Suppressor macrophage (primary cell): ENCODE results near the gene CYP17A1.

Experiments
- DNase-seq, 4 experiments: peaks; one replicate each; pipeline ENCODE4 v3.0.0-alpha.2; 2020 to 2022

CYP17A1 gene

DNA sequence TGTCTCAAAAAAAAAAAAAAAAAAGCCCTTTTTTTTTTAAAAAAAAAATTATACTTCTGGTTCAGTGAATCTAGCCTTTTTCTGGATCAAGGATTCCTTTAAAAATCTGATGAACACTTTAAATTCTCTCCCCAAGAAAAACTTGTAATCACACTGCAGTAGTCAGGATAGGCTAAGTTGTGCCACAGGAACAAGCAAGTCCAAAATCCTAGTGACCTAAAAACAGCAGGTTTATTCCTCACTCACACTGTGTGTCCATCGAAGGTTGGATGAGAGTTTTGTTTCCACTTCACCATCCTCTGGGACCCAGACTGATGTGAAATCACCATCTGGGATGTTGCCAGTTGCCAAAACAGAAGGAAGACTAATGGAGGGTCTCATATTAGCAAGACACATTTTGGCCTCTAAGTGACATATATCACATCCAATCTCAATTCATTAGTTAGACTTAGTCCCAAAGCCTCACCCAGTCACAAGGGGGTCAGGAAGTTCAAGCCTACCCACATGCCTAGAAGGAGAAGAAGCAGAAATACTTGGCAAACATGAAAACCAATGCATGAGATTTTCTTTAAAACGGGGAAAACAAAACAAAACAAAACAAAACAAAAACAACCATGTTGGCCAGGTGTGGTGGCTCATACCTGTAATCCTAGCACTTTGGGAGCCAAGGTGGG, 32.7 kb downstream of the CYP17A1 start:
- DNase-seq = peak; percentile 47 to 69 (median 60)

DNA sequence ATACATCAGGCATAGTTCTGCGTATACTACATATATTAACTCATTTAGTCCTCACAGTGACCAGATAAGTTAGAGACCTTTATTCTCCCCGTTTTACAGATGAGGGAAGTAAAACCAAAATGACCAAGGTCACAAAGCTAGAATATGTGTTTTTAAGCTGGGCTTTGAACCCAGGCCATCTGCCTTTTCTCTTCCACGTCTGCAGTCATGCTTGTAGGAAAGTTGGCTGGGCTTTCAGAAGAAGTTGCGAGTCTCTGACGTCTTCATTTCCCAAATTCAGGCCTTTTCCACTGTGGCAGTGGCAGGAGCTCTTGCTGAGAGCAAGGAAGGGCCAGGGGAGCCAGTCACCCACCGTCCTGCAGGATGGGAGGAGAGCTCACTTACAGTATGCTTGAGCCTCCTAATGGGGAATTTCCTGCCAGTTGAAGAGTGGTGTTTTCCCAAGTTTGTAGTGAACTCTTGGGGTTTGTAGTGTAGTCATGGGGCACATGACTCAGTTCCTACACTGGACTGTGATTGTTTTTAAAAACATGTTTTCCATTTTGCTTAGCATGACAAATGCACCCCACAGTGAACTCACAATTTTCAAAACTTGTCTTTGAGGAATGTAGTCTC, 34.2 kb downstream of the CYP17A1 start:
- DNase-seq = peak; percentile 81 to 94 (median 88)

DNA sequence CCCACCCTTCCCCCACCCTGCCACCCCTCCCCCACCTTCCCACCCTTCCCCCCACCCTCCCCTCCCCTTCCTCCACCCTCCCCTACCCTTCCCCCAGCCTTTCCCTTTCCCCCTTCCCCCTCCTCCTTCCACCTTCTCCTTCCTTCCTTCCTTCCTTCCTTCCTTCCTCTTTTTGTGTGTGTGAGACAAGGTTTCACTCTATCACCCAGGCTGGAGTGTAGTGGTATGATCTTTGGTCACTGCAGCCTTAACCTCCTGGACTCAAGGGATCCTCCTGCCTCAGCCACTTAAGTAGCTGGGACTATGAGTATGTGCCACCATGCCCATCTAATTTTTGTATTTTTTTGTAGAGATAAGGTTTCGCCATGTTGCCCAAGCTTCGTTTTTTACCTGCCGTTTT, 35.2 kb downstream of the CYP17A1 start:
- DNase-seq = peak; percentile 47 to 71 (median 54)

DNA sequence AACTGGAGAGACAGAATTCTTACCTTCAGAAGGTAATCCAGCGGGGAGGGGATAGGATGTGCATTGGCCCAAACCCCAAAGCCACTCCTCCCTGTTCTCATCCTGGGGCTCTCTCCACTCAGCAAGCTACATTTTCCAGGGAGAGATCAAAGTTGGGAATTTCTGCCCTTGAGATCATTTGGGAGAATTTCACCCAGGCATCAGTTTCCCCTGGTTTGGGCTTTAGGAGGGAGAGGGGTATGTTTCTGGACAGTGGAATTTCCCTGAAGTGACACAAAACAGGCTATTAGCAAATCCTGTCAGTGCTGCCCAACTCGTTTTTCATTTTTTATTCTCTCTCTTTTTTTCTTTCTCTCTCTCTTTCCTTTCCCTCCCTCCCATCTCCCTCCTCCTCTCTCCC, 35.7 kb downstream of the CYP17A1 start:
- no peak for DNase-seq

DNA sequence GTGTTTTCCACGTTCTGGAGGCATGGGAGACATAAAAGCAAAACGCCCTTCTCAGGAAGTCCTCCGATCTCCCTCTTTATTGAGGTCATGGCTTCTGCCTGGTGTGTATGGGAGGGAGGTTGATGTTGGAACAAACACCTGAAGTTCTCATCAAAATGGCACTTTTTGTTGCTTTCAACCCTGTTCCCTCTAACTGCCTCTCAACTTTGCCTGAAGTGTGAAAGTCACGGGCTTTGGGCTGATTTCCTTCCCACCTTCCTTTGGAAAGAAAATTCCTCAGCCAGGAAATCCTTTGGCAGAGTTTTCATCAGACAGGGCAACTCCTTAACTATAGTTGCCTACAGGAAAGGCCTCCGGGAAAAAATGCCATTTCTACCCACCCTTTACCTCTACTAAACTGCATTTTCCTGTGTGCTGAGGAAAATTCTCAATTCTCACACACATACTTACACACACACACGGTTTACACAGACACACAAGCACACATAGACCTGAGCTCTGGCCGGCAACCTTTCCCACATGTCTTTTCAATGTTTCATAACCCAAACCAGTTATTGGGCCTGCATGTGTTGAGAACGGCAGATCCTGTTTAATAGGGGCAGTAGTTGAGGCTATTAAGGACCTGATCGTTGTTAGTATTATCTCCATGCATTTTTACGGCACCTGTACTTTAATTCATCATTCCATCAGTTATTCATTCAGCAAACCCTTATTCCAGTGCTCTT, 36.4 kb downstream of the CYP17A1 start:
- DNase-seq = no peak

DNA sequence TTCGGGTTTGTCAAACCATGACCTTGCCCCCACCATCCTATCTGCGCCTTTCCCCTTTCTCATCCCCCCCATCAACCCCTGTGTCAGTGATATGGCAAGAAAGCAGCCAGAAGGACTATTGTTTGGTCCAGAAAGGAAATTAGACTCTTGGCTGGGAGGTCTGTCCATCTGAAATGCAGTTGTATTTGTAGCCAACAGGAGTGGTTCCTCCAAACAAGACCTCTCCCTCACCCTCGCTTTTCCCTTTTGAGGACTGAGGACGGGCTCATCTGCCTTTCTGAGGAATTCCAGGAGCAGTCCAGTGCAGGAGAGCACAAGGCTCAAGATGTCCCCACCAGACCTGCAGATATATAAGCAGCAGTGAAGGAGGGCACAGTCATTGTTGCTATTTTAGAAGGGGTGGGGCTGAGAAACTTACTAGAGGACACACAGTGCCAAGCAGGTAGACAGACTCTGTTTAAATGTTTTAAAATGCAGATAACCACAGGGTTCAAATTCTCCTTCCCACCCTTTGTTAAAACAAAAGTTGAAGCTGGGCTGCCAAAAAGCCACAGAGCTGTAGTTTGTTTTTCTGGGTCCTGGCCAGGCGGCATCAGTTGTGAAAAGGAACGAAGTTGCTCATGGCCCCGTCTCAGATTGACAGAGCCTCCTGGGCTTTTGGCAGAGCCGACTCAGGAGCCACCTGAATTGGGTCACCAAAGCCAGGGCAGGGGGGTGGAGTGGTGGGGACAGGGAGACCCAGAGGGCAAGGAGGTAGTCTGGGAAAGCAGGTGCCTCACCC, 37.3 kb downstream of the CYP17A1 start:
- DNase-seq = no peak

DNA sequence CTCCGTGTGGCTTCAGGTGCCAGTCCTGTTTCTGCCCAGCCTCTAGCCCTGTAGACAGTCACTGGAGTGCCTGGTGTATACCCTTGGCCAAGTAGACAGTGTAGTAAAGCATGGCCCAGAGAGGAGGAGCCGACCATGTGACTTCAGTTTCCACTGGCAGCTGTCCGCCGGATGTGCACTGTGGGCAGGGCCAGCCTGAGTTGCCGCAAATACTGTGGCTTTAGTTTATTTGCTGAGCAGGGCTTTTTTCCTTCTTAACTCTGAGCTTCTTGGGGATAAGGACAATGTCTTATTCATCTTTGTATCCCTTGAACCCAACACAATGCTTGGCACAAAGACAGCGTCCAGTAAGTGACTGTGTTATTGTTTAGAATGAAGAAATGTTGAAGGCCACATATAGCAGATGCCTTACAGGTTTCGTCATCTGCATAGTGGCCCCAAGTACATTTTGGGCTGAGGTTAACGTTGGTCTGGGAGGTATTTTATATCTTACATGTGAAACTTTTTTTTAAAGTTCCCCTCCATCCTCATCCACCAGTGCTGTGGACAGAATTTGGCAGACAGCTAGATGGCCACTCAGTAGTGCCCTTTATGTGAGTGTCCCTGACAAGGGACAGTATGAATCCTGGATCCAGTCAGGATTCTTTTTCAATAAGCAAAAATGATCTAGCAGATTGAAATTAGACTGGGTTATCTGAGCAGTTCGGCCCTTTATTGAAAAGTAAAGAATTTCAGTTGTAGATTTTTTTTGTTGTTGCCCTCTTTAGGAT, 40.6 kb downstream of the CYP17A1 start:
- peak; percentile 87 to 93 (median 93) for DNase-seq

DNA sequence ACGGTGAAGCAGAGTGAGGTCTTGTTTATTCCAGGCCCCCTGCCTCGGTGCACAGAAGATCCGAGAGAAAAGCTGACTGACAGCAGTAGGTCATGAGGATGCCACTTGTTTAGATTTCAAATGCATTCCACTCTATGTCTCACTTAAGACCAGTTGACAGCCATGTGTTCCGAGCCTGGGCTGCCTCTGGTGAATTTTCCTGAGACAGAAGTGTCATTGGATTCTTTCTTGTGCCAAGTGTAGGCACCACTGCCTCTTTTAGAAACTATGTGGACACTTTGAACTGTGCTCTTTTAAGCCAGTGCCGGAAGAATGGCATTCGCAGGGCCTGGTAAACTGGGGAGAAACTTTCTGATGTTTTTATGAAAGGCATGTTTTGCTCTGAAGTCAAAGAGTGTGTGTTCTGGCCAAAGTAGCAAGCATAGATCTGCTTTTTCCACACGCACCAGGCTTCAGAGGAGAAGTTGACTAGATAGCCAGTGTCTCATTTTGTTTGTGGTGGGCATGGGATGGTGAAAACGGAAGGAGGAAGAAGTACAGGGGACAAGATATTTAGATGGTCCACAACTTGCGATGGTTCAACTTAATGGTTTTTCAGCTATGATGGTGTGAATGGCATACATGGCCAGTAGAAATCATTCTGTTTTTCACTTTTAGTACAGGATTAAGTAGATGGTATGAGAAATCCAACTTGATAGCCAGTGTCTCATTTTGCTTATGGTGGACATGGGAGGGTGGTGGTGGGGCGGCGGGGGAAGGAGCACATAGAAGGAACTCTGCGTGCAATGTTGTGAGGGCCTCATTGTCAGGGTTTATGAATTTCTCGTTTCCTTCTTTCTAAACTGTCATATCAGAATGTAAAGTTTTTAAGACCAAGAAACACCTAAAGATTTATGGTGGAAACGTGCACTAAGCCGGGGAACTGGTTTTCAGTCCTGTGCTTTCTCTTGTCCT, 41.5 kb downstream of the CYP17A1 start:
- peak; percentile 48 to 67 (median 58) for DNase-seq

DNA sequence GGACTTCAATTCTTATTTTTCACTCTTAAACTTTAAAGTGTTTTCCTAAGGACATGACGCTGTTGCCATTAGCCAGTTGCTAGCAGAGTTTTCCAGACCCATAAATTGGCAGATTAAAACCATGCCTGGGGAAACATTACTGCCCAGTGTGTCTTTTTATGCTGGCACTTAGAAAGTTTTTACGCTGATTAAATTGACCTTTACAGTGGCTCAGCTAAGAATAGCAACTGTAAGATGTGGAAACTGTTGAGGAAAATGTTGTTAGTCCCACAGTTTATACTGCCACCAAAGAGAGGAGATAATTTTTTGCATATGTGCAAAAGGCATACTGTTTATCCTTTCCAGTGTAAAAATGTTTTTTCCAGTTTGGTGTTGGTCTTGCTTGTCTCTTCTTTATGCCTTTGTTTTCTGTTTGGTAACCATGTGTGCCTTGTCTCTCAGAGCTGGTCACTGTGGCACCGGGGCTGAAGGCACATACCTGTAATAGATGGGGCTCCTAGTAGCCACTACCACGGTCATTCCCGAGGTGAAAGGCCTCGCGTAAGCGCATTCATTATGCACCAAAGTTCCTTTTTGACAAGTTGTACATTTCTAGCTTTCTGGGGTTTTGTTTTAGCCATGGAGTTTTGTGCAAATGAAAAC, 45.3 kb downstream of the CYP17A1 start:
- DNase-seq = no peak

DNA sequence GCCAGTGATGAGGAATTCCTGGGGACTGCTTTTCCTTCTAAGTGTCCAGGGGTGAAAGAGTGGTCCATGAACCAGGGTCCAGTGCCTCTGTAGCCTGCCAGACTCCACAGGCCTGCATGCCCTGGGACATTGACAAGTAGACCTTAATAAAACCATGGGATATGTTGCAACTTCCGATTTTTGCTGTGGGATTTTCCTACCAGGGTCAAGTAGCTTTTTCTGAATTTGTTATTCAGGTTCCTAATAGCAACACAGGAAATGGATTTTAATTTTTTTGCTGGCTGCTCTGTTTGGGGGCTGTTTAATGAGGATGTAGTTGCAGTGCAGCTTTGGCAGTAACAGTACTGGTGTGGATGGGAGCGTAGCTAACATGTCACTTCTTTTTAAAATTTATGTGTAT, 51.4 kb downstream of the CYP17A1 start:
- peak; percentile 81 to 93 (median 86) for DNase-seq

DNA sequence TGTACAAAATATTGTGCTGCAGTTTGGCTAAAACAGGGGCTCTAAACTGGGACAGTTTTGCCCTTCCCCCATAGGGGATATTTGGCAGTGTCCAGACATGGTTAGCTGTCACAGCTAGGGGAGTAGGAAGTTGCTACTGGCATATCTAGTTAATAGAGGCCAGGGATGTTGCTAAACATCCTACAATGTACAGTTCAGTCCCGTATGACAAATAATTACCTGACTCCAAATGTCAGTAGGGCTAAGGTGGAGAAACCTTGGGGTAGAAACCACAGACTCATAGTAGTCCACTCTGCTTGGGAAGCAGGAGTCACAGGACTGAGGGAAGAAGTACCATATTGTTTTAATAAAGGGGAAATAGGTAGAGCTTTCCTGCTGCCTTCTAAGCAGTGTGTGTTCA, 53.6 kb downstream of the CYP17A1 start:
- peak; percentile 28 to 72 (median 44) for DNase-seq

DNA sequence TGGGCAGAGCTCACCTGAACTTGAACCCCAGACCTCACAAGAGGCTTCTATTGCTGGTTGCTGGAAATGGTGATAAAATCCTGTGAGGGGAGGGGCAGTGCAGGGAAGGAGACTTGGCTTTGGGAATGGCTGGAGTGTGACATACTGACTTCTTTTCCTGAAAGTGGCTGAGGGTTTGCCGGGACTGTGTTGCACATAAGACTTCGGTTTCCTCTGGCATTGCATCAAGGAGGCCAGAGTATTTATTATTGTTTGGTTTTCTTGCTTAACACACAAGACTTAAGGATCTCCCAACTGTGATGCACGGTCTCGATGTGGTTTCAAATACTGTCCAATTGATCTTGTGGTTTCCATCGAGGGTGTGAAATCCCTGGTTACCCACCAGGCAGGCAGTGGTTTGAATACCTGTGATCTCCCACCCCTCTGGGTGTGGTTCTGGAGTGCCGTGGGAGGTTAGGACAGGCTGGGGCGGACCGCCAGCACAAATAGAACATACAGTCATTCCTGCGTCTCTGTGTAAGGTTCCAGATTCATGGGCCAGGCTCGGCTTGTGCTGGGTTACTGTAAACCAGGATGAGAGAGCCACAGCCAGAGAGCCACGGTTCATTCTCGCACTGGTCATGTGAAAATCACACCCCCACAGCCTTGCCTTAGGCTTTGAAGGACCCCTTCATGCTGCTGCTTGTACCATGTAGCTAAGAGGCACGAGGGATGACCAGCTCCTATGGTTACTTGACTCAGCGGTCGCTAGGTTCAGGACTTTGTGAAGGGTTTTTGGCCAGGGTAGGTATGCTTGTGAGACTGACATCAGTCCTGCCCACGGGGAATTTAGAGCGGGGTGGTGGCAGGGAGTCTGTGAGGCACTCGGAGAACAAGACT, 54.3 kb downstream of the CYP17A1 start:
- peak in 1 of 4 experiments; percentile 8 for DNase-seq

DNA sequence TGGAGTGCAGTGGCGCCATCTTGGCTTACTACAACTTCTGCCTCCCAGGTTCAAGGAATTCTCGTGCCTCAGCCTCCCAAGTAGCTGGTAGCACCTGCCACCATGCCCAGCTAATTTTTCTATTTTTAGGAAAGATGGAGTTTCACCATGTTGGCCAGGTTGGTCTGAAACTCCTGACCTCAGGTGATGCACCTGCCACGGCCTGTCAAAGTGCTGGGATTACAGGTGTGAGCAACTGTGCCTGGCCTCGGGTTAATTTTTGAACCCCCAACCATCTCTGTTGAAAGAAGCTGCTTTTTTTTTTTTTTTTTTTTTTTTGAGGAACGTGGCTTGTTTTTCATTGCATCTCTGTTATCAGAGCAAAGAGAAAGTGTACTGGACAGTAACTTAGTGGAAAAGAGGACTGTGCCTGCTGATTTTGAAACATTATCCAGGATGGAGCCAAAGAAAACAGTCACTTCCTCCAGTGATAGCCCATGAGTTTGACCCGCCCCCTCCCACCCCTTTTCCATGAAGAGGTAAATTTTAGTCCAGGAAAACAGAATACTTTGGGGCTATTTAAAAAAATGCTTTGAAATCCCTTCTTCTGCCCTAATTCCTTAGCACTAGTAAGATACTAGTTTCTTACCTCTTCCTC, 55.2 kb downstream of the CYP17A1 start:
- no peak for DNase-seq

DNA sequence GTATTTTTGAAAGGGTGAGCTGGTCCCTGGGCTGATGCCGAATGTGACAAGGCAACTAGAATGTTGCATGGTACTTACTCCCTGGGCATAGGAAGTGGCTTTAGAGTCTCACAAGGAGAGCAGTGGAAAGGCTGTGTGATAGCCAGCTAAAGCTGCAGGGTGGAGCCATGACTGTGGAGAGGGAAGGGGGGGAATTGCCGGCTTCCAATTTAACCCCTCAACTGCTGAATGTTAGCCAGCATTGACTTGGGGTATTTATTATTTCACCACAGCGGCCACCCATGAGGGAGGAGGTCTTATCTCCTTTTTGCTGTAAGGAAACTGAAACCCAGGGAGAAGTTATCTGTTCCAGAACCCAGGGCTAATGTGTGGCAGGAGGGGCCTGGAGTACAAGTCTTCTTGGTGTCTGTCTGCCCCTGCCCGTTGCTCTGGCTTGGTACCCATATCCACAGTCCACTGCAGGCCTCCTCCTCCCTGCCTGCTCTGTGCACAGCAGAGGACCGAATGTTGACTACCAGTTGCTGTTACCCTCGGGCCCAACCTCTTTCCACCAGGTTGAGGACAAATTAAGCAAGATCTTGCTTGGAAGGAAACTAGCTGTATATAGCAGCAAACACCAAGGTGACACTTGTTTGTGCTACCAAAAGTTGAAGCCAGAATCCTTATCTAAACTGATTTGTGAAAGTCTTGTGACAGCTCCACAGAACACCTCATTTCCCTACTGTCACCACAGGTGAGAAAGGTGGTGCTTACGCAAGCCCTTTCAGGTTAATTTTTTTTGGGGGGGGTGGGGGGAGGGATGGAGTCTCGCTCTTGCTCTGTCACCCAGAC, 55.9 kb downstream of the CYP17A1 start:
- peak in 3 of 4 experiments; percentile 26 to 46 (median 35) for DNase-seq
